Measurements from ENCODE around the gene CELA1.
"Not testable (repeated sequence)": the region's sequence is repeated elsewhere in the genome, so short reads cannot be mapped to it uniquely, and the experiment has no call there.

CELA1 gene

GRCh38 chr12:51341251-51342007 lies 5.0 kb downstream of the CELA1 start:
- peak; percentile 75 for DNase-seq

GRCh38 chr12:51339750-51340149 lies 6.7 kb downstream of the CELA1 start:
- no peak for DNase-seq

DNA sequence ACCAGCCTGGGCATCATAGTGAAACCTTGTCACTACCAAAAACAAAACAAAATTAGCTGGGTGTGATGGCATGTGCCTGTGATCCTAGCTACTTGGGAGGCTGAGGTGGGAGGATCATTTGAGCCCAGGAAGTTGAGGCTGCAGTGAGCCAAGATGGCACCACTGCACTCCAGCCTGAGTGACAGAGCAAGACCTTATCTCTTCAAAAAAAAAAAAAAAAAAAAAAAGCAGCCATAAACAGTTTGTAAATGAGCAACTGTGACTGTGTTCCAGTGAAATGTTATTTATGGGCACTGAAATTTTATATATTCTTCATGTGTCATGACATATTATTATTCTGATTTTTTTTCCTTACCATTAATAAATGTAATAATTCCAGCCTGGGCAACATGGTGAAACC lies 9.1 kb downstream of the CELA1 start:
- DNase-seq: not testable (repeated sequence)

- no peak for DNase-seq
Measured at GRCh38 chr12:51335931-51336330, 10.5 kb downstream of the CELA1 start.

GRCh38 chr12:51334764-51335163 lies 11.7 kb downstream of the CELA1 start:
- no peak for DNase-seq

DNA sequence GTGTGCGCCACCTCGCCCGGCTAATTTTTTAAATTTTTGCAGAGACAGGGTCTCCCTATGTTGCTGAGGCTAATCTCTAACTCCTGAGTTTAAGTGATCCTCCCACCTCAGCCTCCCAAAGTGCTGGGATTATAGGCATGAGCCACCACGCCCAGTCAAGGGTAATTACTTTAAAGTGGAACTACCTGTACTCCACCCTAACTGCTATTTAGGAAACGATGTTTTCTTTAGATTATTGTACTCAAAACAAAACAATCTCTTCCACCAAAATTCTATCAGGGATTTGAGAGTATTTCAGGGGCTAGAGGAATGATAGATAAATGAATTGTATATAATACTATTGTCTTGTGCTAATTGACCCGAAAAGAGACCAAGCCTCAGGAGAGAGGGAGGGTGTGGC lies 12.9 kb downstream of the CELA1 start:
- no peak for DNase-seq

DNA sequence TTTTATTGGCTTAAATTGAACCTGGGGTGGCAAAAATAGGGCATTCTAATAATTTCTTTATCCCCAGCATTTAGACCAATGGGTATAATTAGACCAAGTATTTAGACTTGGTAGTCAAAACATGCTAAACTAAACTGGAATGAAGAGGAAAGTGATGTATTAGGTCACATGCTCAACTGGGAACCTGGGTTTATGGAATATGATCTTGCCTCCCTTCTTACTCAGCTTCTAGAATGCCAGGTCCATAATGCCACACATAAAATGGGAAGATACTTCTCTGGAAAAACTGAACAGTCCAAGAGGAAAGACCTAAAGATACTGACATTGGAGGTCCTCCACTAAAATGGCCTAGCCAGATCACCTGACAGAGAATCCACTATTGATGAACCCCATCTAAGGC lies 16.3 kb downstream of the CELA1 start:
- DNase-seq: no peak

DNA sequence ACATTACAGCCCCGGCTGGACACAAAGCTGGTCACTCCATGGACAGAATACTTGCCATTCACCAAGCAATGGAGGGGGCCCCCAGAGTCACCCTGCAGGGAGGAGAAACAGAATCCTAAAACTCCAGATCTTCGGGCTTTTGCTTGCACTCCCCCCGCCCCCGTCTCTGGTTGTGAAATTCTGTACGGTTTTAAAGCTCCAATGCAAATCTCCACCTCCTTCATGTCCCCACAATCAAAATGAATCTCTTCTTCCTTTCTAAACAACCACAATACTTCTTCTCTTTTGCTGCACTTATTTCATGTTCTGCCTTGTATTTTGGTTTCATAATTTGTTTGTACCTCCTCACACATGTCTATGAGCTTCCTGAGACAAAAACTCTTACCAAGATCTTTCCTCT lies 16.7 kb downstream of the CELA1 start:
- DNase-seq: no peak

GRCh38 chr12:51328587-51328986 lies 17.9 kb downstream of the CELA1 start:
- DNase-seq: no peak

DNA sequence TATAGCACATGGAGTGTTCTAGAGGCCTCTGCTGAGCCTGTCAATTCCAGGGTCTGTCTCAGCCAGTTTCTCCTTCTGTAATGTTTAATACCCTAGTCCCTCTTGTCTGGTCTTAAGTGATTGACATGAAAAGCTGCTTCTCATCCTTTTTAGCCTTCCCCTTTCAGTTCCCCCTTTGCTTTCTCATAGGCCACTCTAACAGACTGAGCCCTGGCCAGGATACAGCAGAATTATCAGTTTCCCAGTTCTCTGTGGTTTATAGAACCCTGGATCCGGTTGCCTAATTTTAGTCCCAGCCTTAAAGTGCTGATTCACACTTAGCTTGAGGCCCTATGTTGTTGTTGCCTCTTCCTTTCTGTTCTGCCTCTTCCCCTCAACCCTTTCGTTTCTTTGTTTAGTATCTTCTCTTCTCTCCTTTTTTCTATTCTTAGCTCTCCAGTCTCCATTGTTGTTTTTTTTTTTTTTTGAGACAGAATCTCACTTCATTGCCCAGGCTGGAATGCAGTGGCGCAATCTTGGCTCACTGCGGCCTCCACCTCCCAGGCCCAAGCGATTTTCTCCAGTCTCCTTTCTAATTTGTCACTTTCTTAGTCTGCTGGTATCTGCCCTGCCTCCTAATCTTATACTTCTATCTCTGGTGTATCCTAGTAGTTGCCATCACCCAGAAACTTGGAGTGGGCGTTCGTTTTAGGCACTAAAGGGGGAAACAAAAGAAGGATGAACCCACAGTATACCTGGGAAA lies 19.6 kb downstream of the CELA1 start:
- DNase-seq: no peak

DNA sequence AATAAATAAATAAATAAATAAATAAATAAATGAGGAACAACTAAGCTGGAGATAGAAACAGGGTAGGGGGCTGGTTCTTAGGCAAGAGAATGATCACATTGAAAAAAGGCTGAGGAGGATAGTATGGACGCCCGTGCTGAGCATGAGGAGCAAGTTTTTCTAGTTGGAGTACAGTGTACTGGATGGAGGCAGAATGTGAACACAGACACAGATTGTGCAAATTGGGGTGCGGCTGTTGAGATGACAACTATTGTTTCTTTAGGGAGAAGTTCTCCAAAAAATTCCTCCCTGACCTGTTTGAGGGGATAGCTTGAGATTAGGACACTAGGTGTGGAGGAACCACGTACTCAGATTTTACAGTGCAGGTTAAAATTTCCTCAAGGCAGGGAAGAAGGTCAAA lies 21.5 kb downstream of the CELA1 start:
- DNase-seq: no peak

DNA sequence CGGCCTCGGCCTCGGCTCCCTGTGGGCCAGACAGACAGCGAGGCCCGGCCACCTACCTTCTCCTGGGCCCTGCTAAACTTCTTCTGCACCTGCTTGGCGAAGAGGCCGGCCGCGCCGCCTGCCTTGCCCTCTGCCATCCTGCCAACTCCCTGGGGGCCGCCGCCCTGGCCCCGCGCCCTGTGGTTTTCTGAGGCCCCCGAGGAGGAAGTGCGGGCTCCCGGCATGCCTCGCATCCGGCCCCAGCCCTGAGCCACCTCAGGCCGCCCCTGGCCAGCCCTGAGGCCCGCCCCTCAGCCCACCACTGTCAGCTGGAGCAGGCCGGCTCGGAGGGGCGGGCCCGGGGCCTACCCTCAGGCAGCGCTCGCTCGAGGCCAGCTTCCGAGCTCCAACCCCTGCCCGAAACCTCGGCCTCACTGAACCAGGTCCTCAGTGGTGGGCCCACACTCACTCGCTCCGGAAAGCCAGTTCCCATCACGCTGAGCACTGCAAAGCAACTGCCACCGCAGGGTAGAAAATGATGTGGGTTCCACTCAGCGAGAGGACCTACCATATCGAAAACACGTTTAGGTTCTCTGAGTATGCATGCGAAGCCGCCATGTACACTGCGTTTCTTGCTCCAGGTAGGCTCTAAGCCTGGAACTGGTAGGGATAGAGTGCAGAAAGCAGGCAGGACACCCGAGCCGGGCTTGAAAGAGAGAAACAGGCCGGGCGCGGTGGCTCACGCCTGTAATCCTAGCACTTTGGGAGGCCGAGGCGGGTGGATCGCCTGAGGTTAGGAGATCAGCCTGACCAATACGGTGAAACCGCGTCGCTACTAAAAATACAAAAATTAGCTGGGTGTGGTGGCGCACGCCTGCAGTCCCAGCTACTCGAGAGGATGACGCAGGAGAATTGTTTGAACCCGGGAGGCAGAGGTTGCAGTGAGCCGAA lies 22.2 kb downstream of the CELA1 start, which contains the start of gene BIN2:
Gene BIN2 (minus strand): TSS at position 209 of the 930 bp plus-strand sequence. CDS start 72 bp downstream, at position 137.
- DNase-seq: no peak

DNA sequence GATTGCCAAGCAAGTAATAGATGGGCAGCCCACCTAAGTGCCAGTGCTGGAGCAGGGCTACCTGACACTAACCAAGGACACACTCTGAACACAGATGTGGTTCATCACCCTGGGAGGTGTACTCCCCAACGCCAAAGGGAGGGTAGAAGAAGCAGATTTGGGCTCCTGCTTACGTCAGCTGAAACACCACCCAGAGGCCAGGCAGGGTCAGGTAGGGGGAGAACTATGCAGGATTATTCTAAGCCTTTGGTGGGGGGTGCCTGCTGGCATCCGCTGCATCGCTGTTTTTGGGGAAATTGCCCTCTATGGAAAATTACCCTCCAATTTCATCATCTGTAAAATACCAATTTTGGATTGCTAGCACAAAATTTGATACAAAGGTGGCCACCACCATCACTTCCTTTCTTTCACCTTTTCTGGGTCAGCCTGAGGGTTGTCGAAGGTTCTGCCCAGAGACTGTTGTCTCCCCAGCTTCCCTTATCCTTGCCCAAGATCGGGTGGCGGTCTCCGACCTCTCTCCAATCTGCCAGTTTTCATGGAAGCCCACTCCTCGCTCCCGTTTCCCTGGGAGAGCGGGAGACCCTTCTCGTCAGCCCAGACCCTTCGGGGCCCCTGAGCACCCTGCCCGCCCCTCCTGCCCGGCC lies 23.0 kb downstream of the CELA1 start:
- DNase-seq: no peak

GRCh38 chr12:51322452-51322851 lies 24.0 kb downstream of the CELA1 start:
- no peak for DNase-seq

- no peak for DNase-seq
Measured at GRCh38 chr12:51321882-51322281, 24.6 kb downstream of the CELA1 start.

GRCh38 chr12:51320695-51321320 lies 25.7 kb downstream of the CELA1 start:
- no peak for DNase-seq

GRCh38 chr12:51320311-51320694 lies 26.2 kb downstream of the CELA1 start:
- DNase-seq: no peak

DNA sequence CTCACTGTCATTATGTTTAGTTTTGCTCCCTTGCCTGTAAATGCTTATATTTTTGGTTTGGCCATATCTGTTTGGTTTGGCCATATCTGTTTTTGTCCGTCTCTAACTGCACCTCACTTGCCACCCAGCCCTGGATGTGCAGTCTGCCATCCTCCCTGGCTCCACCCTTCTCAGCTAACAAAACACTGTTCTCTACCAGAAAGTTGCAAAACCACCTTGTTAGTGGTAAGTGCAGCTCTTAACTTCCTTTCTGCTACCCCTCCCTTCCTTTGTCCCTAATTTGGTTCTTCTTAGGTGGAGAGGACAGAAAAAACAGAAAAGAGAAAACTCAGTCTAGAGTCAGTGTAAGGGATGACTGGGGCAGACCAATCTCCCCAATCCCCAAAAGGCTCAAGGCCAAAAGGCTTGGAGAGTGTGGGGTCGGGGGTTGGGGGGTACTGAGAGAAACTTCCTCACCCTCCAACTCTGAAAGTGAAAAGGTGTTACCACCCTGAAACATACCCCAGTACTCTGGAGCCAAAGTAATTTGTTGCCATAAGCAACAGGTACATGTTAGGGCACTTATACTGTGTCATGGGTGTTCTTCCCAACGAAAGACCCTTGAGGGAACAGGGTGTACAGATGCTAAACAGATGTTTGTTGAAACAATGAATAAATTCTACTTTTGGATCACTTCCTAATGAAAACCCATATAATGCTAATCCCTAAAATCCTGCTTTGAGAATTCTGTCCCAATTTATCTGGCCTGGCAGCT lies 27.5 kb downstream of the CELA1 start:
- no peak for DNase-seq

DNA sequence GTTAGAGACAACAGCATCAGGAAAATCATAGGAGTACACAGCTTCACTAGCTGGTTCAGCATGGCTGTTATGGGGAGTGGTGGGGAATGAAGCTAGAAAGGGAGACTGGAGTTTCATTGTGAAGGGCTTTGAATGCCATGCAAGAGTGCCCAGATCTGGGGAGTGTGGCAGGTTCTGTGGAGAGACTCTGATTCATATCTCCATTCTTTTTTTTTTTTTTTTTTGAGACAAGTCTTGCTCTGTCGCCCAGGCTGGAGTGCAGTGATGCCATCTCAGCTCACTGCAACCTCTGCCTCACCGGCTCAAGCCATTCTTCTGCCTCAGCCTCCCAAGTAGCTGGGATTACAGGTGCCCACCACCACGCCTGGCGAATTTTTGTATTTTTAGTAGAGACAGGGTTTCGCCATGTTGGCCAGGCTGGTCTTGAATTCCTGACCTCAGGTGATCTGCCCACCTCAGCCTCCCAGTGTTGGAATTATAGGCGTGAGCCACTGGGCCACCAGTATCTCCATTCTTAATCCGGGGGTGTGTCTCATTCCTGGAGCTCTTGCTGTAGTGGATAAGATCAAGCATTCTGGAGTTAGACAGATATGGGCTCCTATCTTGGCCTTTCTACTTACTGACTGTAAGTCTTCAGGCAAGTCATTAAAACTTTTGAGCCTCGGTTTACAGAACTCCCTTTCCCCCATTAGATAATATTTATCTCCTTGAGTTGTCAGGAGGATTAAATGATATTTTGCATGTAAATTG lies 28.2 kb downstream of the CELA1 start:
- not testable (repeated sequence) for DNase-seq

DNA sequence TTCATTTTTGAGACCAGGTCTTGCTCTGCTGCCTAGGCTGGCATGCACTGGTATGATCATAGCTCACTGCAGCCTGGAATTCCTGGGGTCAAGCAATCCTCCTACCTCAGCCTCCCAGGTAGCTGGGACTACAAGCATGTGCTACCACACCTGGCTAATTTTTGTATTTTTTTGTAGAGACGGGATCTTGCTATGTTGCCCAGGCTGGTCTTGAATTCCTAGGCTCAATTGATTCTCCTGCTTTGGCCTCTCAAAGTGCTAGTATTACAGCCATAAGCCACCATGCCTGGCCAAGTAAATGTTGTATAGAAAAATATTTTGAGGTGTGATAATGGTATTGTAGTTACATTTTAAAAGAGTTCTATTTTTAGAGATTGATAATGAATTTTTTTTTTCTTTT lies 35.1 kb downstream of the CELA1 start:
- no peak for DNase-seq

All from NCI-H1436 (cell line).